IPS-NIHi7 (cell line): ENCODE measurements around the gene TSR1.

ENCODE experiments used
- DNase-seq: peaks from one replicate; pipeline ENCODE4 v3.0.0; 2012; ENCODE audit warnings: mixed read lengths; ENCODE audit errors: extremely low spot score

Gene TSR1

DNA sequence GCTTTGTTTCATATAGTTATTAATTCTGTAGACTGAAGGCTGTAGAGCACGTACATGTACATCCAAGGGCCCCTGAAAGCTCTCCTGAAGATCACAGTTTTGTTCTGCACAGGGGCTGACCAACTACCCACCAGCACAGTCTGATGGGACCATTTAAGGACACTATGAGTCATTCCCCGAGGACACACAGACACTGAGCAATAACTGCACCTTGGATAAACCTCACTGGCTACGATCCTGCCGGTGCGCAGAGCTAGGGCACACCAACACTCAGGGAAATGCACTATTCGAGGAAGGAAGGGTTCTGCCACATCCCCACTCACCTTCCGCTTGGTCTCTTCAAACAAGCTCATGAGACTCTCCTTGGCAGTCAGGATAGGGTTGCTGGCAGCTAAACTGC, 53.0 kb downstream of the TSR1 start:
- DNase-seq, result peak; percentile 4

GRCh38 chr17:2282297-2282873, 53.9 kb downstream of the TSR1 start:
- DNase-seq, result peak; percentile 60

DNA sequence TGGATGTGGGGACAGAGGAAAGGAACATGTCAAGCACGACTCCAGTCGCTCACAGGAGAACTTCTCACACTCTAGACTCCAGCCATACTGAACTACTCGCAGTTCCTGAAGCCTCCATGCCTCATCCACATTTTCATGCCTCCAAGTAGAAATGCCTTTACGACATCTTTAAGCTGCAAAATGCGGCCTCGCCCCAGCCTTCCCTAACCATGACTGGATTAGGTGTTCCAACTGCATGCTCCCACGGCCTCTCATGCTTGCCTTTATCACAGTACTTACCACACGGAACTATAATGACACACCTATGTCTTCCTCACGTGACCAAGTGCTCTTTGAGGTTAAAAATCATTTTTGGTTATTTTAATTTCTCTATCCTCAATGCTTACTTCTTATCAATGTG, 56.5 kb downstream of the TSR1 start:
- no peak for DNase-seq

- no peak for DNase-seq
Measured at GRCh38 chr17:2277429-2278170, 58.7 kb downstream of the TSR1 start.

DNA sequence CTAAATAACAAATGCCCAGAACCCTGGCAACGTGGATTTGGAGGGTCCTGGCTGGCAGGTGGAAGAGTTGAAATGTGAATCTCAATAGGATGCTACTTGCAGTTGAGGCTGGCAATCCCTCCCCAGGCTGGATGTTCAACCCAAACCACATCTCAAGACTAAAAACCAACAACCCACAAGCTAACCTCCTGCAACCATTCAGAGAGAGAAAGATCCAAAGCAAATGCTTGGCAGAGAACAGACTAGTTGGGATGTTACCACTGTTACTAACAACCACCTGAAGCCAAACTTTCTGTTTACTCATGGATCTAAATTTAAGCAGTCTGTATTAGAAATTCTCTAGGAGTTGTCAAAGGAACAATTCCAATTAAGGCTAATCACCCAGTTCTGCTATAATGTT, 60.5 kb downstream of the TSR1 start:
- no peak for DNase-seq

DNA sequence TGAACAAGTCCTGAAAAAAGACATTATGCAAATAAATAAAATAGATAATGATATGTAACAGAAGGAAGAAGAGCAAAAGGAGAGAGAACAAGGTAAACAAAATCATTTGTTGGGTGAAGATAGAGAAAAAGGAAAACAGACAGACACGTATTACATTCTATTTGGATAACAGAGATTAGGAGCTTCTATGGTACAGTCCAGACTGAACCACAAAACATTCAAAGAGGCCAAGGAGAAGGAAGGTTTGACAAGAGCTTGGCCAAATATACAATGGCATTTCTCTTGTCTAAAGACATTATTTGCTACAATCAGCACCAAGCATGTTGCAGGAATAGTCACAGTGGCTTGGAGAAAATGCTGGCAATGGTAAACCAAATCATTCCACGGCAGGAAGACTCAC, 61.8 kb downstream of the TSR1 start:
- DNase-seq, result no peak
